Measurements from ENCODE around the gene SAPCD1.

DNA sequence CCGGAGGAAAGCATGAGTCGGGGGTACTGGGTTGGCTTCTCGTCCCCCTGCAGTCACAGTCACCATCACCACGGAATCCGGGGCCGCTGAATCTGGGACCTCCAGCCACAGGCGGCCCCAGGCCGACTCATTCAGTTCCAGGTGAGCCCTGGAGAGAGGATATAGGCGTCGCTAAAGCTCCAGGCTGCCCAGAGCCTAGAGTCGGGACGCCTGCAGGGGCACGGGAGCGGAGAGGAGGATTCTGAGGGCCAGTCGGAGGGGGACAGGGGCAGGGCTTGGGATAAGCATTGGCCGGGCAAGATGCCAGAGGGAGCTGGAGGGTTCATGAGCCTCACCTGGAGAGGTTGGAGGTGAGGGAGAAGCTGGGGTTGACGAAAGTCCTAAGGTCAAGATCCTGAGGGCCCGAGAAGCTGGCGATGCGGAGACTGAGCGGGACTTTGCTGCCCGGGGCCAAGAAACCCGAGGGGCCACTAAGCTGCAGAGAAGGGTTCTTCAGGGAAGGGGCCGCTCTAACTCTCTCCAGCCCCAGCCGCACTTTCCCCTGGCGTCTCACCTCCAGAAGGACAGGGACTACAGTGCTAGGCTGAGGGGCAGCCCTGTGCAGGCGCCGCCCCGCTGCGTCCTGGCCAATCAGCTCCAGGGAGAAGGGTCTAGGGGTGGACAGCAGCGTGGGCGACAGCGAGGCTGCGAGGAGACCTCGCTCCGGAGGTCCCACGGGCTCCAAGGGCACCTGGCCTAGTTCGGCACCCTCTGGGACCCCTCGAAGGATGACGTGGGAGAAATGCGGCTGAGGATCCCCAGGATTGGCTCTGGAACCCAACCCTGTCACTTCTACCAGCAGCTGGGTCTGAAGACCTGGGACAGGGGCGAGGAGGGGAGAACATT is 3.7 kb downstream of the SAPCD1 start:
- TF ChIP-seq EZH2 (IDR thresholded peaks at IDR 0.05; ENCODE audit: insufficient read depth, poor library complexity, severe bottlenecking) (no peak), EZH2phosphoT487 (IDR thresholded peaks at IDR 0.05; ENCODE audit: insufficient read depth, low read depth) (no peak)
